HL-60 (cell line): Measurements from ENCODE around the gene COL25A1.

ENCODE experiments used
- TF ChIP-seq, protein P1 (sequence below): IDR thresholded peaks from one replicate; pipeline ENCODE4 v1.5.1; 2011; ENCODE audit warnings: low read length, control low read depth, inconsistent platforms; ENCODE audit not compliant: insufficient read depth
- TF ChIP-seq, protein P2 (sequence below): IDR thresholded peaks from 2 replicates; pipeline ENCODE4 v1.6.1; 2012; ENCODE audit warnings: low read depth; ENCODE audit not compliant: insufficient replicate concordance

DNA sequence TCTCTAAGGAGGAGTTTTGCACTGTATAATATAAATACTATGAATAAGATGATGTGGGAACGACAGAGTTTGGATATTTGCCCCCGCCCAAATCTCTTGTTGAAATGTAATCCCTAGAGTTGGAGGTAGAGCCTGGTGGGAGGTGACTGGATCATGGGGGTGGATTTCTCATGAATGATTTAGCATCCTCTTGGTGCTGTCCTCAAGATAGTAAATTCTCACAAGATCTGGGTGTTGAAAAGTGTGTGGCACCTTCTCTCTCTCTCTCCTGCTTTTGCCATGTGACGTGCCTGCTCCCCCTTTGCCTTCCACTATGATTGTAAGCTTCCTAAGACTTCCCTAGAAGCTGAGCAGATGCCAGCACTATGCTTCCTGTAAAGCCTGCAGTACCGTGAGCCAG is 298.0 kb downstream of the COL25A1 start:
- TF ChIP-seq, protein P1, sequence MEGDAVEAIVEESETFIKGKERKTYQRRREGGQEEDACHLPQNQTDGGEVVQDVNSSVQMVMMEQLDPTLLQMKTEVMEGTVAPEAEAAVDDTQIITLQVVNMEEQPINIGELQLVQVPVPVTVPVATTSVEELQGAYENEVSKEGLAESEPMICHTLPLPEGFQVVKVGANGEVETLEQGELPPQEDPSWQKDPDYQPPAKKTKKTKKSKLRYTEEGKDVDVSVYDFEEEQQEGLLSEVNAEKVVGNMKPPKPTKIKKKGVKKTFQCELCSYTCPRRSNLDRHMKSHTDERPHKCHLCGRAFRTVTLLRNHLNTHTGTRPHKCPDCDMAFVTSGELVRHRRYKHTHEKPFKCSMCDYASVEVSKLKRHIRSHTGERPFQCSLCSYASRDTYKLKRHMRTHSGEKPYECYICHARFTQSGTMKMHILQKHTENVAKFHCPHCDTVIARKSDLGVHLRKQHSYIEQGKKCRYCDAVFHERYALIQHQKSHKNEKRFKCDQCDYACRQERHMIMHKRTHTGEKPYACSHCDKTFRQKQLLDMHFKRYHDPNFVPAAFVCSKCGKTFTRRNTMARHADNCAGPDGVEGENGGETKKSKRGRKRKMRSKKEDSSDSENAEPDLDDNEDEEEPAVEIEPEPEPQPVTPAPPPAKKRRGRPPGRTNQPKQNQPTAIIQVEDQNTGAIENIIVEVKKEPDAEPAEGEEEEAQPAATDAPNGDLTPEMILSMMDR, result no peak
- TF ChIP-seq, protein P2, sequence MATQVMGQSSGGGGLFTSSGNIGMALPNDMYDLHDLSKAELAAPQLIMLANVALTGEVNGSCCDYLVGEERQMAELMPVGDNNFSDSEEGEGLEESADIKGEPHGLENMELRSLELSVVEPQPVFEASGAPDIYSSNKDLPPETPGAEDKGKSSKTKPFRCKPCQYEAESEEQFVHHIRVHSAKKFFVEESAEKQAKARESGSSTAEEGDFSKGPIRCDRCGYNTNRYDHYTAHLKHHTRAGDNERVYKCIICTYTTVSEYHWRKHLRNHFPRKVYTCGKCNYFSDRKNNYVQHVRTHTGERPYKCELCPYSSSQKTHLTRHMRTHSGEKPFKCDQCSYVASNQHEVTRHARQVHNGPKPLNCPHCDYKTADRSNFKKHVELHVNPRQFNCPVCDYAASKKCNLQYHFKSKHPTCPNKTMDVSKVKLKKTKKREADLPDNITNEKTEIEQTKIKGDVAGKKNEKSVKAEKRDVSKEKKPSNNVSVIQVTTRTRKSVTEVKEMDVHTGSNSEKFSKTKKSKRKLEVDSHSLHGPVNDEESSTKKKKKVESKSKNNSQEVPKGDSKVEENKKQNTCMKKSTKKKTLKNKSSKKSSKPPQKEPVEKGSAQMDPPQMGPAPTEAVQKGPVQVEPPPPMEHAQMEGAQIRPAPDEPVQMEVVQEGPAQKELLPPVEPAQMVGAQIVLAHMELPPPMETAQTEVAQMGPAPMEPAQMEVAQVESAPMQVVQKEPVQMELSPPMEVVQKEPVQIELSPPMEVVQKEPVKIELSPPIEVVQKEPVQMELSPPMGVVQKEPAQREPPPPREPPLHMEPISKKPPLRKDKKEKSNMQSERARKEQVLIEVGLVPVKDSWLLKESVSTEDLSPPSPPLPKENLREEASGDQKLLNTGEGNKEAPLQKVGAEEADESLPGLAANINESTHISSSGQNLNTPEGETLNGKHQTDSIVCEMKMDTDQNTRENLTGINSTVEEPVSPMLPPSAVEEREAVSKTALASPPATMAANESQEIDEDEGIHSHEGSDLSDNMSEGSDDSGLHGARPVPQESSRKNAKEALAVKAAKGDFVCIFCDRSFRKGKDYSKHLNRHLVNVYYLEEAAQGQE, result no peak
